HepG2 (cell line): ENCODE results near the gene LSM6. TPM values are rescaled to one million over a fixed set of nuclear protein-coding genes. Genes with fewer than 3 reads are reported as not detected.
A peak's percentile ranks its signal among the peaks of the same experiment; 100 is the strongest.

Experiments
- HNF4G ChIP-seq, 2 experiments: sonication (generic) in 1 of 2; formaldehyde crosslinking in 1 of 2; IDR thresholded peaks; 2 replicates each; pipeline versions ENCODE4 v1.4.0 to v1.6.1; 2011 to 2020; ENCODE audit warnings: borderline replicate concordance in 2 of 2, low read depth in 2 of 2, mild to moderate bottlenecking in 2 of 2, low read length in 1 of 2, missing genetic modification reagents in 1 of 2, moderate library complexity in 1 of 2
- KDM5B ChIP-seq: sonication (generic); formaldehyde crosslinking; IDR thresholded peaks from 2 replicates; pipeline ENCODE4 v1.4.0; 2020; ENCODE audit warnings: missing genetic modification reagents, mild to moderate bottlenecking, borderline replicate concordance
- KLF16 ChIP-seq, 2 experiments: sonication (generic) in 1 of 2; formaldehyde crosslinking in 1 of 2; IDR thresholded peaks; 2 replicates each; pipeline versions ENCODE4 v1.6.1 to v1.8.0; 2016 to 2023; ENCODE audit warnings: missing genetic modification reagents in 2 of 2, missing compliant biosample characterization in 1 of 2
- MNT ChIP-seq: fragments of 450-650 bp; IDR thresholded peaks from 2 replicates; pipeline ENCODE4 v1.6.1; 2016
- NFIB ChIP-seq: sonication (generic); formaldehyde crosslinking; IDR thresholded peaks from 2 replicates; pipeline ENCODE4 v1.9.0; 2021; ENCODE audit warnings: missing genetic modification reagents, mild to moderate bottlenecking, borderline replicate concordance
- POGK ChIP-seq: sonication (generic); formaldehyde crosslinking; conservative IDR thresholded peaks from 2 replicates; pipeline ENCODE4 v1.8.0; 2022; ENCODE audit warnings: mild to moderate bottlenecking, moderate library complexity, missing genetic modification reagents
- TEAD2 ChIP-seq: sonication (generic); formaldehyde crosslinking; IDR thresholded peaks from 2 replicates; pipeline ENCODE4 v1.9.0; 2021; ENCODE audit warnings: missing genetic modification reagents
- THAP11 ChIP-seq: IDR thresholded peaks from 2 replicates; pipeline ENCODE4 v1.6.1; 2016; ENCODE audit warnings: missing biosample characterization, missing genetic modification reagents
- ZBTB3 ChIP-seq: sonication (generic); formaldehyde crosslinking; IDR thresholded peaks from 2 replicates; pipeline ENCODE4 v1.4.0; 2020; ENCODE audit warnings: low read depth, mild to moderate bottlenecking, moderate library complexity, missing genetic modification reagents, borderline replicate concordance
- ZNF30 ChIP-seq: sonication (generic); formaldehyde crosslinking; IDR thresholded peaks from 2 replicates; pipeline ENCODE4 v1.5.0; 2020; ENCODE audit warnings: mild to moderate bottlenecking, missing genetic modification reagents
- ZNF546 ChIP-seq: sonication (generic); formaldehyde crosslinking; conservative IDR thresholded peaks from 2 replicates; pipeline ENCODE4 v1.8.1; 2023; ENCODE audit warnings: mild to moderate bottlenecking, missing genetic modification reagents
- ZNF563 ChIP-seq: sonication (generic); formaldehyde crosslinking; IDR thresholded peaks from 2 replicates; pipeline ENCODE4 v1.8.0; 2022; ENCODE audit warnings: mild to moderate bottlenecking, moderate library complexity, missing genetic modification reagents
- ZNF660 ChIP-seq: sonication (generic); formaldehyde crosslinking; IDR thresholded peaks from 2 replicates; pipeline ENCODE4 v1.5.1; 2020; ENCODE audit warnings: mild to moderate bottlenecking, low read depth, missing genetic modification reagents, borderline replicate concordance
- ZNF703 ChIP-seq: sonication (generic); formaldehyde crosslinking; IDR thresholded peaks from 2 replicates; pipeline ENCODE4 v1.5.1; 2020; ENCODE audit warnings: missing genetic modification reagents, mild to moderate bottlenecking, moderate library complexity, borderline replicate concordance
- ZNF775 ChIP-seq: sonication (generic); formaldehyde crosslinking; IDR thresholded peaks from 2 replicates; pipeline ENCODE4 v1.4.0; 2020; ENCODE audit warnings: missing genetic modification reagents, mild to moderate bottlenecking, moderate library complexity, borderline replicate concordance
- ZSCAN25 ChIP-seq: sonication (generic); formaldehyde crosslinking; IDR thresholded peaks from 2 replicates; pipeline ENCODE4 v1.8.0; 2022; ENCODE audit warnings: mild to moderate bottlenecking, missing genetic modification reagents
- polyA plus RNA-seq, 8 experiments: library from polyadenylated mRNA; depleted of rRNA in 3 of 8; stranded (reverse) in 7 of 8; unstranded in 1 of 8; fragments of >200 nt; fragmentation: Illumina TruSeq in 4 of 8; extraction: Trizol in 4 of 8; gene quantifications; 2 replicates each; pipeline versions ENCODE4 v1.2.1 to v1.2.3, GENCODE V29; 2011 to 2016; ENCODE audit warnings: low read depth in 4 of 8, missing spikeins in 1 of 8, mixed read lengths in 1 of 8; ENCODE audit not compliant: insufficient read depth in 1 of 8
- total RNA-seq, 5 experiments: library from RNA; depleted of rRNA; stranded (reverse); fragments of >200 nt; fragmentation: Illumina TruSeq; extraction: Trizol; gene quantifications; 2 replicates each; pipeline ENCODE4 v1.2.3, GENCODE V29; 2016; ENCODE audit warnings: low read depth in 1 of 5
- TF ChIP-seq, protein P1 (sequence below): sonication (generic); formaldehyde crosslinking; IDR thresholded peaks from 2 replicates; pipeline ENCODE4 v1.4.0; 2020; ENCODE audit warnings: missing genetic modification reagents, borderline replicate concordance

Gene LSM6
- total and polyA plus RNA-seq, 2 of the 13 experiments (the other 11 are each of a cell fraction or from before 2014, with no cell fraction given), result 14.6 to 83.3 TPM

- TF ChIP-seq POGK (CRISPR knock-in tag) (peak; percentile 64; the same call in 1 of the 2 replicates), KDM5B (CRISPR knock-in tag) (peak; percentile 86; the same call in 1 of the 2 replicates), THAP11 (peak; percentile 88), ZNF660 (CRISPR knock-in tag) (no peak), ZSCAN25 (no peak), ZNF30 (no peak), MNT (no peak), ZBTB3 (no peak), NFIB (CRISPR knock-in tag) (no peak), TEAD2 (CRISPR knock-in tag) (no peak), ZNF563 (0 out of 2 replicates have a peak, but pooled peaks have one; percentile 23), ZNF775 (CRISPR knock-in tag) (no peak), ZNF546 (CRISPR knock-in tag) (no peak), KLF16 (CRISPR knock-in tag; IDR thresholded peaks at IDR 0.05) (peak in 1 of 2 experiments; percentile 66; a peak in 1 of 4 replicates), ZNF703 (CRISPR knock-in tag) (no peak; the same call in 1 of the 2 replicates), HNF4G (IDR thresholded peaks at IDR 0.05; ENCODE audit: borderline replicate concordance, low read depth, low read length) (no peak), HNF4G (CRISPR knock-in tag; IDR thresholded peaks at IDR 0.05; ENCODE audit: borderline replicate concordance, low read depth) (peak; percentile 54; the same call in 1 of the 2 replicates)
- TF ChIP-seq, protein P1, sequence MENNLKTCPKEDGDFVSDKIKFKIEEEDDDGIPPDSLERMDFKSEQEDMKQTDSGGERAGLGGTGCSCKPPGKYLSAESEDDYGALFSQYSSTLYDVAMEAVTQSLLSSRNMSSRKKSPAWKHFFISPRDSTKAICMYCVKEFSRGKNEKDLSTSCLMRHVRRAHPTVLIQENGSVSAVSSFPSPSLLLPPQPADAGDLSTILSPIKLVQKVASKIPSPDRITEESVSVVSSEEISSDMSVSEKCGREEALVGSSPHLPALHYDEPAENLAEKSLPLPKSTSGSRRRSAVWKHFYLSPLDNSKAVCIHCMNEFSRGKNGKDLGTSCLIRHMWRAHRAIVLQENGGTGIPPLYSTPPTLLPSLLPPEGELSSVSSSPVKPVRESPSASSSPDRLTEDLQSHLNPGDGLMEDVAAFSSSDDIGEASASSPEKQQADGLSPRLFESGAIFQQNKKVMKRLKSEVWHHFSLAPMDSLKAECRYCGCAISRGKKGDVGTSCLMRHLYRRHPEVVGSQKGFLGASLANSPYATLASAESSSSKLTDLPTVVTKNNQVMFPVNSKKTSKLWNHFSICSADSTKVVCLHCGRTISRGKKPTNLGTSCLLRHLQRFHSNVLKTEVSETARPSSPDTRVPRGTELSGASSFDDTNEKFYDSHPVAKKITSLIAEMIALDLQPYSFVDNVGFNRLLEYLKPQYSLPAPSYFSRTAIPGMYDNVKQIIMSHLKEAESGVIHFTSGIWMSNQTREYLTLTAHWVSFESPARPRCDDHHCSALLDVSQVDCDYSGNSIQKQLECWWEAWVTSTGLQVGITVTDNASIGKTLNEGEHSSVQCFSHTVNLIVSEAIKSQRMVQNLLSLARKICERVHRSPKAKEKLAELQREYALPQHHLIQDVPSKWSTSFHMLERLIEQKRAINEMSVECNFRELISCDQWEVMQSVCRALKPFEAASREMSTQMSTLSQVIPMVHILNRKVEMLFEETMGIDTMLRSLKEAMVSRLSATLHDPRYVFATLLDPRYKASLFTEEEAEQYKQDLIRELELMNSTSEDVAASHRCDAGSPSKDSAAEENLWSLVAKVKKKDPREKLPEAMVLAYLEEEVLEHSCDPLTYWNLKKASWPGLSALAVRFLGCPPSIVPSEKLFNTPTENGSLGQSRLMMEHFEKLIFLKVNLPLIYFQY, result 0 out of 2 replicates have a peak, but pooled peaks have one; percentile 49
Measured at GRCh38 chr4:146175541-146176453, at the start of gene LSM6 (continued).
